ENCODE measurements around the gene ZBTB8OS.
"Not testable (repeated sequence)": the region's sequence is repeated elsewhere in the genome, so short reads cannot be mapped to it uniquely, and the experiment has no call there.

The ZBTB8OS gene

GRCh38 chr1:32647308-32648134, 2.8 kb downstream of the ZBTB8OS start:
- no peak for DNase-seq (ENCODE audit: low read depth)
- no peak overlapping the region for H3K4me3 ChIP-seq (ENCODE audit: low read length)
- TF ChIP-seq CTCF (conservative IDR thresholded peaks at IDR 0.05; ENCODE audit: low read depth, low read length): no peak

DNA sequence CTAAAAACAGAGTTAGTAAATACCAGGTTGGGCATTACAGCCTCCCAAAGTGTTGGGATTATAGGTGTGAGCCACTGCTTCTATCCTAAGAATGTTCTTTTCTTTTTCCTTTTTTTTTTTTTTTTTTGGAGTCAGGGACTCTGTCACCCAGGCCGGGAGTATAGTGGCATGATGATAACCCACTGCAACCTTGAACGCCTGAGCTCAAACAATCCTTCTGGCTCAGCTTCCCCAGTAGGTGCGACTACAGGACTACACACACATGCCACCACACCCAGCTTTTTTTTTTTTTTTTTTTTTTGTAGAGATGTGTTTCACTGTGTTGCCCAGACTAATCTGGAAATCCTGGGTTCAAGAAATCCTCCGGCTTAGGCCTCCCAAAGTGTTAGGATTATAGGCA, 5.9 kb downstream of the ZBTB8OS start:
- TF ChIP-seq CTCF (conservative IDR thresholded peaks at IDR 0.05; ENCODE audit: low read depth, low read length): no peak
- DNase-seq (ENCODE audit: low read depth): no peak
- no peak overlapping the region for H3K4me3 ChIP-seq (ENCODE audit: low read length)

- DNase-seq (ENCODE audit: low read depth): not testable (repeated sequence)
Observed at GRCh38 chr1:32642292-32642827, 8.0 kb downstream of the ZBTB8OS start.

DNA sequence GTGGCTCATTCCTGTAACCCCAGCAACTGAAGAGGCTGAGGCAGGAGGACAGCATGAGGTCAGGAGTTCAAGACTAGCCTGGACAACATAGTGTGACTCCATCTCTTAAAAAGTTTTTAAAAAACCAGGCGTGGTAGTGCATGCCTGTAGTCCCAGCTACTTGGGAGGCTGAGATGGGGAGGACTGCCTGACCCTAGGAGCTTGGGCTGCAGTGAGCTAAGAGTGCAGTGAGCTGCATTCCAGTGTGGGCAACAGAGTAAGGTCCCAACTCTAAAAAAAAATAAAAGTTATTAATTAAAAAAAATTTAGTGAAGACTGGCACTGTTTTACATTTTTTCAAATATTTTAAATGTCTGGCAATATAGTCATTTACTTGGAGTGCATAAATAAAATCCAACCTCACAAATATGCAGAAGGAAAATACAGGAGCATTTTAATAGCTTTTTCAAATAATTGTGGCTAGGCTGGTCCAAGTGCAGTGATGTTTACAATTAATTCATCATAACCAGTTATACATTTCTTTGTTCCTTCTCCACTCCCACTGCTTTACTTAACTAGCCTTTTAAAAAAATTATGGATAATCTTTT, 10.8 kb downstream of the ZBTB8OS start:
- DNase-seq (ENCODE audit: low read depth): no peak
- no peak for TF ChIP-seq CTCF (conservative IDR thresholded peaks at IDR 0.05; ENCODE audit: low read depth, low read length)
- H3K4me3 ChIP-seq (ENCODE audit: low read length): no peak overlapping the region

More at GRCh38 chr1:32642292-32642827, 8.0 kb downstream of the ZBTB8OS start:
- H3K4me3 ChIP-seq (ENCODE audit: low read length): not testable (repeated sequence)

- DNase-seq (ENCODE audit: low read depth): no peak
- TF ChIP-seq CTCF (conservative IDR thresholded peaks at IDR 0.05; ENCODE audit: low read depth, low read length): no peak
Observed at GRCh38 chr1:32636914-32637645, 13.3 kb downstream of the ZBTB8OS start.

DNA sequence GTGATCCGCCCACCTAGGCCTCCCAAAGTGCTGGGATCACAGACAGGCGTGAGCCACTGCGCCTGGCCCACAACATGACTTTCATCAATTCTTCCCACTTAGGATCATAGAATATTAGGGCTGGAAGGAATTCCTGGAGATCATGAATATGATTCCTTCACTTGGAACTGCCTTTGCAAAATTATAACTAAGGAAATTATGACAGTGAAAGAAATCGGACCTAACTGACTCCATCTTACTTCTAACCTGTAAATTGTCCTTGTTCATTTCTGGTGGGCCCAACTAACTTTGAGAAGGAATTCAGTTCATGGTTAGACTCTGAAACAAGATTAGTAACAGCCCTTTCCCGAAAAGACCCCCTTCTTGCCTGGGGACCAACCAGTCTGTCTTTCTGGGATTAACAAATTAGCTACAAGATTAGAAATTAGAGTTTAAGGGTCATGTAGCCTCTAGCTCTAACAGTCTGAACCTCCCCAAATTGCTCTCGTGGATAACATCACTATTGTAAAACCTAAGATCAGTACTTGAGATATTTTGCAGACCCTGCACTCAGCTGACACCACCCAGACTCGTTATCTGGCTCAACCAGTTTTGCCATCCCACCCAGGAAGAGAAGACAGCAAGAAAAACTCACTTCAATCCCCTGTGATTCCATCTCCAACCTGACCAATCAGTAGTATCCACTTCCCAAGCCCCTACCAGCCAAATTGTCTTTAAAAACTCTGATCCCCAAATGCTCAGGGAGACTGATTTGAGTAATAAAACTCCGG, 14.7 kb downstream of the ZBTB8OS start:
- DNase-seq (ENCODE audit: low read depth): no peak
- TF ChIP-seq CTCF (conservative IDR thresholded peaks at IDR 0.05; ENCODE audit: low read depth, low read length): no peak
- H3K4me3 ChIP-seq (ENCODE audit: low read length): no peak overlapping the region

More at GRCh38 chr1:32636914-32637645, 13.3 kb downstream of the ZBTB8OS start:
- no peak overlapping the region for H3K4me3 ChIP-seq (ENCODE audit: low read length)

DNA sequence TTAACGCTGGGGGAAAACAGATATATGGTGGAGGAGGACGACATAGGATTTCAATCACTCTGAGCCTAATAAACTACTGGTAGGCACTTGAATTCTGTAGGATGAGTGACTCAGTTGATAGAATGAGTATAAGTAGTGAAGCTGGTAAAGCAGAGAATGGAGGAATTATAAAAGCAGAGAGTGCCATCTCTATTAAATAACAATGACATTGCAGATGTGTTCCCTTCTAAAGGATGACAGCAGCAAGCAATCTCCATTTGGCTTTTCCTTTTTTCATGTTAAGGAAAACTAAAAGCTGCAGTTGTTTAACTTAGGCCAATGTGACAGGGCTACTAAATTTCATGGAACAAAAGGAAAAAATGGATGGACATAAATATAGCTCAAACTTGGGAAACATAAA, 17.5 kb downstream of the ZBTB8OS start:
- no peak for TF ChIP-seq CTCF (conservative IDR thresholded peaks at IDR 0.05; ENCODE audit: low read depth, low read length)
- DNase-seq (ENCODE audit: low read depth): no peak
- no peak overlapping the region for H3K4me3 ChIP-seq (ENCODE audit: low read length)

- not testable (repeated sequence) for H3K4me3 ChIP-seq (ENCODE audit: low read length); DNase-seq (ENCODE audit: low read depth)
Observed at GRCh38 chr1:32630173-32630572, 20.2 kb downstream of the ZBTB8OS start.

All from retinal pigment epithelial cell (primary cell).